Transverse colon (tissue), 3 donors: ENCODE data around the gene KRTAP29-1.

Experiments
- CTCF ChIP-seq, 5 experiments: fragments of 200-600 bp in 3 of 5; fragments of 450-650 bp in 2 of 5; sonication (generic) in 3 of 5; IDR thresholded peaks; 1 replicate in 2 of 5; 2 replicates in 3 of 5; pipeline ENCODE4 v1.5.1; 2016 to 2017; ENCODE audit warnings: antibody characterized with exemption in 5 of 5, inconsistent platforms in 3 of 5, mild to moderate bottlenecking in 2 of 5, moderate library complexity in 1 of 5
- EP300 ChIP-seq: sonication (generic); formaldehyde crosslinking; IDR thresholded peaks from one replicate; pipeline ENCODE4 v1.6.1; 2017; ENCODE audit warnings: antibody characterized with exemption, low read depth

GRCh38 chr17:41287050-41287449 is 15.6 kb downstream of the KRTAP29-1 start:
- TF ChIP-seq CTCF (IDR thresholded peaks at IDR 0.05) (no peak), EP300 (no peak)
